Activated CD4-positive, CD25-positive, alpha-beta regulatory T cell treated with anti-CD3 and anti-CD28 coated beads, Interleukin-2, amount 50 U/mL, for 72 hours (primary cell): ENCODE results near the gene GATD1.
"Not testable (repeated sequence)": the region's sequence is repeated elsewhere in the genome, so short reads cannot be mapped to it uniquely, and the experiment has no call there.

Experiments used
- DNase-seq: peaks from one replicate; pipeline ENCODE4 v3.0.0; 2021

GATD1 gene

GRCh38 chr11:761526-762108, 15.7 kb downstream of the GATD1 start:
- DNase-seq, result no peak

- no peak for DNase-seq
Observed at GRCh38 chr11:760236-760635, 17.1 kb downstream of the GATD1 start.

GRCh38 chr11:749731-750130, 27.6 kb downstream of the GATD1 start:
- no peak for DNase-seq

- DNase-seq, result no peak
Observed at GRCh38 chr11:748007-748359, 29.3 kb downstream of the GATD1 start.

GRCh38 chr11:747158-748006, 29.9 kb downstream of the GATD1 start, which contains the start of gene TALDO1:
TSS of gene TALDO1 (plus strand) at chr11:747464. CDS start at chr11:747482, 18 bp downstream.
- peak; percentile 92 for DNase-seq

GRCh38 chr11:746289-747157, 30.8 kb downstream of the GATD1 start:
- DNase-seq, result no peak

- DNase-seq, result no peak
Observed at GRCh38 chr11:745428-745827, 31.9 kb downstream of the GATD1 start.

GRCh38 chr11:742571-743201, 34.6 kb downstream of the GATD1 start:
- DNase-seq, result no peak

- no peak for DNase-seq
Observed at GRCh38 chr11:742156-742546, 35.1 kb downstream of the GATD1 start.

GRCh38 chr11:737899-738298, 39.4 kb downstream of the GATD1 start:
- not testable (repeated sequence) for DNase-seq

- no peak for DNase-seq
Observed at GRCh38 chr11:737366-737765, 39.9 kb downstream of the GATD1 start.

- DNase-seq, result not testable (repeated sequence)
Observed at GRCh38 chr11:734541-734940, 42.7 kb downstream of the GATD1 start.

- no peak for DNase-seq
Observed at GRCh38 chr11:733072-733471, 44.2 kb downstream of the GATD1 start.

GRCh38 chr11:729492-730074, 47.7 kb downstream of the GATD1 start:
- DNase-seq, result no peak

GRCh38 chr11:728901-729491, 48.3 kb downstream of the GATD1 start:
- no peak for DNase-seq

GRCh38 chr11:727859-728748, 49.2 kb downstream of the GATD1 start:
- peak; percentile 86 for DNase-seq

- no peak for DNase-seq
Observed at GRCh38 chr11:727281-727701, 50.0 kb downstream of the GATD1 start.

GRCh38 chr11:726278-727220, 50.7 kb downstream of the GATD1 start:
- peak; percentile 64 for DNase-seq

GRCh38 chr11:725624-726202, 51.6 kb downstream of the GATD1 start:
- peak; percentile 33 for DNase-seq
